DND-41 (cell line): ENCODE measurements around the gene SGSH.

Experiments
- ATAC-seq: fragments of 200-7000 bp; cut with Tn5 transposase; 3 replicates; pipeline ENCODE4 v1.9.1; 2021; ENCODE audit warnings: low read depth; ENCODE audit not compliant: insufficient read depth
- DNase-seq: peaks from one replicate; pipeline ENCODE4 v3.0.0-alpha.2; 2020
- H2AFZ ChIP-seq: 2 replicates; pipeline ENCODE4 v1.6.0; 2012; ENCODE audit warnings: low read depth, low read length
- H3K27ac ChIP-seq: 2 replicates; pipeline ENCODE4 v1.5.1; 2012; ENCODE audit warnings: low read length, inconsistent platforms
- H3K27me3 ChIP-seq: fragments of 200-600 bp; sonication (generic); 2 replicates; pipeline ENCODE4 v1.6.0; 2012; ENCODE audit warnings: low read length, mild to moderate bottlenecking, inconsistent platforms; ENCODE audit not compliant: insufficient read depth, poor library complexity
- H3K36me3 ChIP-seq: 2 replicates; pipeline ENCODE4 v1.5.1; 2012; ENCODE audit warnings: low read length, inconsistent platforms; ENCODE audit not compliant: insufficient read depth
- H3K4me1 ChIP-seq: 2 replicates; pipeline ENCODE4 v1.5.1; 2012; ENCODE audit warnings: mild to moderate bottlenecking, low read length; ENCODE audit not compliant: insufficient read depth
- H3K4me2 ChIP-seq: 2 replicates; pipeline ENCODE4 v1.6.0; 2012; ENCODE audit warnings: mild to moderate bottlenecking, moderate library complexity, low read length, inconsistent platforms; ENCODE audit not compliant: insufficient read depth
- H3K4me3 ChIP-seq, 2 experiments: fragments of 200-600 bp in 1 of 2; shearing (Covaris generic) in 1 of 2; 2 replicates each; pipeline ENCODE4 v1.5.1; 2012 to 2016; ENCODE audit warnings: inconsistent platforms in 2 of 2, low read length in 2 of 2, mild to moderate bottlenecking in 2 of 2, low read depth in 1 of 2, moderate library complexity in 1 of 2
- H3K79me2 ChIP-seq: 2 replicates; pipeline ENCODE4 v1.6.0; 2012; ENCODE audit warnings: low read length, inconsistent platforms; ENCODE audit not compliant: insufficient read depth
- H3K9ac ChIP-seq: 2 replicates; pipeline ENCODE4 v1.6.0; 2012; ENCODE audit warnings: low read depth, mild to moderate bottlenecking, inconsistent platforms, low read length, moderate library complexity
- H3K9me3 ChIP-seq: 2 replicates; pipeline ENCODE4 v1.5.1; 2012; ENCODE audit warnings: low read length, moderate library complexity, mild to moderate bottlenecking, inconsistent platforms; ENCODE audit not compliant: insufficient read depth, severe bottlenecking
- H4K20me1 ChIP-seq: 2 replicates; pipeline ENCODE4 v1.6.0; 2012; ENCODE audit warnings: low read length; ENCODE audit not compliant: insufficient read depth
- EZH2 ChIP-seq: IDR thresholded peaks from 3 replicates; pipeline ENCODE4 v1.6.1; 2012; ENCODE audit warnings: borderline replicate concordance, low read depth, mild to moderate bottlenecking, moderate library complexity, low read length, inconsistent platforms; ENCODE audit not compliant: severe bottlenecking
- TF ChIP-seq, protein P1 (sequence below): IDR thresholded peaks from 2 replicates; pipeline ENCODE4 v1.5.1; 2012; ENCODE audit warnings: borderline replicate concordance, low read length, moderate library complexity, mild to moderate bottlenecking; ENCODE audit not compliant: poor library complexity, severe bottlenecking; ENCODE audit errors: extremely low read depth

Gene SGSH

GRCh38 chr17:80210348-80211108 is 9.6 kb downstream of the SGSH start:
- DNase-seq: no peak
- H3K79me2 ChIP-seq: no peaks in the 10 kb centered on the region
- H3K36me3 ChIP-seq: no peaks in the 10 kb centered on the region
- no peak for ATAC-seq
- H3K27me3 ChIP-seq: no peaks in the 10 kb centered on the region
- no peaks in the 10 kb centered on the region for H3K4me1 ChIP-seq
- H2AFZ ChIP-seq: no peak overlapping the region
- no peak overlapping the region for H3K4me3 ChIP-seq
- no peak for TF ChIP-seq EZH2
- TF ChIP-seq, protein P1, sequence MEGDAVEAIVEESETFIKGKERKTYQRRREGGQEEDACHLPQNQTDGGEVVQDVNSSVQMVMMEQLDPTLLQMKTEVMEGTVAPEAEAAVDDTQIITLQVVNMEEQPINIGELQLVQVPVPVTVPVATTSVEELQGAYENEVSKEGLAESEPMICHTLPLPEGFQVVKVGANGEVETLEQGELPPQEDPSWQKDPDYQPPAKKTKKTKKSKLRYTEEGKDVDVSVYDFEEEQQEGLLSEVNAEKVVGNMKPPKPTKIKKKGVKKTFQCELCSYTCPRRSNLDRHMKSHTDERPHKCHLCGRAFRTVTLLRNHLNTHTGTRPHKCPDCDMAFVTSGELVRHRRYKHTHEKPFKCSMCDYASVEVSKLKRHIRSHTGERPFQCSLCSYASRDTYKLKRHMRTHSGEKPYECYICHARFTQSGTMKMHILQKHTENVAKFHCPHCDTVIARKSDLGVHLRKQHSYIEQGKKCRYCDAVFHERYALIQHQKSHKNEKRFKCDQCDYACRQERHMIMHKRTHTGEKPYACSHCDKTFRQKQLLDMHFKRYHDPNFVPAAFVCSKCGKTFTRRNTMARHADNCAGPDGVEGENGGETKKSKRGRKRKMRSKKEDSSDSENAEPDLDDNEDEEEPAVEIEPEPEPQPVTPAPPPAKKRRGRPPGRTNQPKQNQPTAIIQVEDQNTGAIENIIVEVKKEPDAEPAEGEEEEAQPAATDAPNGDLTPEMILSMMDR: no peak
- no peak overlapping the region for H3K4me2 ChIP-seq
- H3K9ac ChIP-seq: no peak overlapping the region
- H3K27ac ChIP-seq: no peak overlapping the region
- H4K20me1 ChIP-seq: peaks cover 5% of the 10 kb centered on the region; the same call in 1 of the 2 replicates
- H3K9me3 ChIP-seq: no peaks in the 10 kb centered on the region

- no peaks in the 10 kb centered on the region for H3K79me2 ChIP-seq
- no peaks in the 10 kb centered on the region for H3K27me3 ChIP-seq
- no peak for ATAC-seq
- DNase-seq: no peak
- no peak overlapping the region for H2AFZ ChIP-seq
- no peak overlapping the region for H3K4me3 ChIP-seq
- no peak overlapping the region for H3K27ac ChIP-seq
- no peaks in the 10 kb centered on the region for H3K9me3 ChIP-seq
- H3K4me2 ChIP-seq: no peak overlapping the region
- H4K20me1 ChIP-seq: peaks cover 3% of the 10 kb centered on the region; the same call in 1 of the 2 replicates
- H3K9ac ChIP-seq: no peak overlapping the region
- no peak for TF ChIP-seq EZH2
- TF ChIP-seq, protein P1: no peak
- no peaks in the 10 kb centered on the region for H3K4me1 ChIP-seq
- H3K36me3 ChIP-seq: no peaks in the 10 kb centered on the region
Observed at GRCh38 chr17:80209765-80210164, 10.4 kb downstream of the SGSH start.

DNA sequence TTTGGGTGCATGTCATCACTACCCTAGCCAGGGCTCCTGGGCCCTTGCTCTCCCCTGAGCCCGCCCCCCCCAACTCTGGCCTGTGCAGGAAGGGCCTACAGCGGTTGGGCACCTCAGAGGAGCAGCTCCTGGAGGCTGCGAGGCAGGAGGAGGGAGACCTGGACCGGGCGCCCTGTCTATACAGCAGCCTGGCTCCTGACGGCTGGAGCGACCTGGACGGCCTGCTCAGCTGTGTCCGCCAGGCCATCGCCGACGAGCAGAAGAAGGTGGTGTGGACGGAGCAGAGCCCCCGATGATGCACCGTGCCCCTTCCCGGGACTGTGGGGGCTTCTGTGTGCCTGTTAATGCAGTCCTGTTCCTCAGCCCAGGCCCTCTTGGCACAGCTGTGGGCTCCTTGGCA is 12.1 kb downstream of the SGSH start:
- H4K20me1 ChIP-seq: no peaks in the 10 kb centered on the region; the same call in 1 of the 2 replicates
- H3K4me2 ChIP-seq: no peak overlapping the region
- H2AFZ ChIP-seq: no peak overlapping the region
- H3K79me2 ChIP-seq: no peaks in the 10 kb centered on the region
- DNase-seq (no peak), ATAC-seq (no peak)
- H3K4me1 ChIP-seq: no peaks in the 10 kb centered on the region
- H3K9me3 ChIP-seq: no peaks in the 10 kb centered on the region
- H3K4me3 ChIP-seq: no peak overlapping the region
- H3K27ac ChIP-seq: no peak overlapping the region
- TF ChIP-seq, protein P1: no peak
- no peaks in the 10 kb centered on the region for H3K36me3 ChIP-seq
- H3K9ac ChIP-seq: no peak overlapping the region
- no peaks in the 10 kb centered on the region for H3K27me3 ChIP-seq
